HG03097 (cell line): ENCODE measurements around the gene GARIN5A.
"Not testable (repeated sequence)": the region's sequence is repeated elsewhere in the genome, so short reads cannot be mapped to it uniquely, and the experiment has no call there.

Experiments used
- ATAC-seq: cut with Tn5 transposase; IDR thresholded peaks from one replicate; pipeline ENCODE4 v1.9.1; 2021; ENCODE audit not compliant: unreplicated experiment, low FRiP score

GARIN5A gene

DNA sequence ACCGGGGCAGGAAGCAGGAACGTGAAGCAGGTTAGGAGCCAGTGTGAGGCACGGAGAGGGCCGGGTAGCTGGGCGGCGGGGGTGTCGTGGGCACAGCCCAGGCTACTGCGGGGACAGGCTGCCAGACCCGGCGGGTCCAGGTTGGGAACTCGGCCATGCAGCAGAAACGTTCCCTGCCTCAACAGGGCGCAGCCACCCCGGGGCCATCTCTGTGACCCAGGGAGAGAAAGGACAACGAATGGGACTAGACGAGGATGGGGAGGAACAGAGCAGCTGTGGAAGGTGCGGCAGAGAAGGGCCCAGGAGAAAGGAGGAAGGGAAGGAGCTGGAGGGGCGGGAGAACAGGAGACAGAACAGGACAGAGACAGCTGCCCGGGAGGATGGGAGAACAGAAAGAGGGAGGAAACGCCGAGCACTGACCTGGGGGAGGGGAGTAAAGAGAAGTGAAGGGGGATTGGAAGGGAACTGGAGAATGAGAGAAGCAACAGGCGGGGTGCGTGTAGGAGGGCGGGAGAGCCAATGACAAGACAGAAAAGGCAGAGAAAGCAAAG lies 12.9 kb upstream of the GARIN5A start:
- ATAC-seq, result no peak

DNA sequence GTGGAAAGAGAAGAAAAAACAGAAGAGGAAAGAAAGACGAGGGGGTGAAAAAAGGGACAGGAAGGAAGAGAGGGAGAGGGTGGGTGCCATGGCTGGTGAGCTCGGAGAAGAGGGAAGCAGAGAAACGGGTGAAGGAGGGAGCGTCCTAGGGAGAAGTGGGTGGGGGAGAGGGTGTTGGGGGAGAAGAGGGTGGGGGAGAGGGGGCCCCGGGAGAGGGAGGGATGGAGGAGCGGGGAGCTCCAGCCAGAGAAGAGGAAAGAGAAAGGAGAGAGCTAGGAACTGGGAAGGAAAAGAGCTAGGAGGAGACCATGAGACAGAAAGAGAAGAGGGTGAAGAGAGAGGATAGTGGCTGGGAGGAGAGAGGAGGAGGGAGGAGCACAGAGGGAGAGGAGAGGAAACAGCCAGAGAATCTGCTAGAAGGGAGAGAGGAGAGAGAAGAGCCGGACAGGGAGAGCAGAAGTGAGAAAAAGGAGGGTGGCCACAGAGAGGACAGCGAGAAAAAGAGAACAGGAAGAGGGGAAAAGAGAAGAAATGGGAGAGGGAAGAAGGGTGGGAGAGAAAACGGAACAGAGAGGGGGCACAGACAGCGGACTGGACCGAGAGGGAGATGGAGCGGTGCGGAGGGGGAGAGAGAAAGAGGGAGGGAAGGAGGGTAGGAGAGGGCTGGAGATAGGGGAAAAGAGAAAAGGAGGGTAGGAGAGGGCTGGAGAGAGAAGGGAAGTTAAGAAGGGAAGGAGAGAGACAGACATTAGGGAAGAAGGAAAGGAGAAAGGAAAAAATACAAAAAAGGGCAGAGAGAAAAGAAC lies 11.9 kb upstream of the GARIN5A start:
- no peak for ATAC-seq

DNA sequence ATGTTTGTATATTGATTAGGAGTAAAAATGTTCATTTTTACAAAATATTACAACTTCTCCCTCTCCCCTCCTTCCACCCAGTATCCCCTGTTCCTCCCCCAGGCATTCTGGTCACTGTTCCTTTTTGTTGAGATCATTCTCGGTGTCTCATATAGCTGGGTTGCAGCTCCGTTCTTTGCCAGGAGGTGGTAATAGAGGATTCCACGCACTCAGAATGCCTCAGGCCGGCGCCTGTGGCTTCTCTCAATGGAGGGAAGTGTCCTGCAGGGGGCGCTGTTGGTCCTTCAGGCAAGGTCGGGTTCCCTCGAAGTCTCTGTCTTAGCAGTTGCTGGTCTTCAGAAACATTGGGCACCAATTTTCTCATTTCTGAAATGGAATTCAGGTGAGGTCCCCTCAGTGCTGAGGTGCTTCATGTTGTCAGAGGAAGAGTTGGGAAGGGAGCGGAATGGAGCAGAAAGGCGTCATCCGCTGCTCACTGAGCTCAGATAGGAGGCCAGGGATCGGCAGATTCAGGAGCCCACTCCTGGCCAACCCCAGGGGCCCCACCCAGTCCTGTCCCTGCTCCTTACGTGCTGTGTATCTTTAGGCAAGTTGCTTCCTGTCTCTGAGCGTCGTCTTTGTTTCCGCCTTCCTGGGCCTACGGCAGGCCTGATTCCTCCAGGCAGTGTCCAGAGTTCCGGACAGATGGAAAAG lies 10.3 kb upstream of the GARIN5A start:
- ATAC-seq, result no peak

DNA sequence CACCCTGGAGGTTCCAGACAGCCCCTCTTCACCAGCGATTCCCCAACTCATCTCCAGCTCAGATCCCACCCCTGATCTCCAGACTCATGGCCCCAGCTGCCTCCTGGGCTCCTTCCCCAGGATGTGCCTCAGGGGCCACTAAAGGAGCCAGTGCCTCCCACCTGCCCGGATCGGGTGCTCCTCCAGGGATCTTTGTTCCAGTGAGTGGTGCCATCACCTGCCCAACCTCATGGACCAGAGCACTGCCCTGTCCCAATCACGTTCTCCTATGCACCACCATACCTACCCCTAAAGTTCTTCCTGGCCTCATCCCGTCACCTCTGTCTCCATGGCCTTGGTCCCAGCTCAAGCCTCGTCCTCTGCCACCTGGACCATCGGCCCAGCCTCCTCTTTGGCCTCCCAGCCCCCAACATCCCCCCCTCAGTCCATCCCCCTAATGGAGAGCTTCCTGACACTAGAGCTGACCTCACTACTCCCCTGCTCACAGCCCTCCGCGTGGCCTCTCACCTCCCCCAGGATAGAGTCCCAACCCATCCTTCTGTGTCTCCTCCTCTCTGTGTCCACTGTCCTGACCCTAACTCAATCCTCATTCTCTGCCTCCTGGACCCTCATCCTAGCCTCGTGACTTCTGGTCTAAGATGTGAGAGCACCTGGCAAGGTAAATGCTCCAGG lies 8.8 kb upstream of the GARIN5A start:
- ATAC-seq, result no peak

DNA sequence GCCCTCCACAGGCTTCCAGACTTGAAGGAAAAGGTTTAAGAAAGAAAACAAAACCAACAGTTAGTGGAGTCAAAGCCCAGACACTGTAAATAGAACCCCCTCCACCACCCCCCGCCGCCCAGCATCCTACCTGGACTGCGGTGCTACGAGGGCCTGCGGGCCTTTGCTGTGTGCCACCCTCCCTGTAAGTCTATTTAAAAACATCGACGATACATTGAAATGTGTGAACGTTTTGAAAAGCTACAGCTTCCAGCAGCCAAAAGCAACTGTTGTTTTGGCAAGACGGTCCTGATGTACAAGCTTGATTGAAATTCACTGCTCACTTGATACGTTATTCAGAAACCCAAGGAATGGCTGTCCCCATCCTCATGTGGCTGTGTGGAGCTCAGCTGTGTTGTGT lies 6.3 kb upstream of the GARIN5A start:
- ATAC-seq, result no peak

- ATAC-seq, result no peak
These were observed 5.7 kb upstream of the GARIN5A start for GRCh38 chr19:50482271-50482855.

GRCh38 chr19:50481351-50482149 lies 4.9 kb upstream of the GARIN5A start:
- no peak for ATAC-seq

DNA sequence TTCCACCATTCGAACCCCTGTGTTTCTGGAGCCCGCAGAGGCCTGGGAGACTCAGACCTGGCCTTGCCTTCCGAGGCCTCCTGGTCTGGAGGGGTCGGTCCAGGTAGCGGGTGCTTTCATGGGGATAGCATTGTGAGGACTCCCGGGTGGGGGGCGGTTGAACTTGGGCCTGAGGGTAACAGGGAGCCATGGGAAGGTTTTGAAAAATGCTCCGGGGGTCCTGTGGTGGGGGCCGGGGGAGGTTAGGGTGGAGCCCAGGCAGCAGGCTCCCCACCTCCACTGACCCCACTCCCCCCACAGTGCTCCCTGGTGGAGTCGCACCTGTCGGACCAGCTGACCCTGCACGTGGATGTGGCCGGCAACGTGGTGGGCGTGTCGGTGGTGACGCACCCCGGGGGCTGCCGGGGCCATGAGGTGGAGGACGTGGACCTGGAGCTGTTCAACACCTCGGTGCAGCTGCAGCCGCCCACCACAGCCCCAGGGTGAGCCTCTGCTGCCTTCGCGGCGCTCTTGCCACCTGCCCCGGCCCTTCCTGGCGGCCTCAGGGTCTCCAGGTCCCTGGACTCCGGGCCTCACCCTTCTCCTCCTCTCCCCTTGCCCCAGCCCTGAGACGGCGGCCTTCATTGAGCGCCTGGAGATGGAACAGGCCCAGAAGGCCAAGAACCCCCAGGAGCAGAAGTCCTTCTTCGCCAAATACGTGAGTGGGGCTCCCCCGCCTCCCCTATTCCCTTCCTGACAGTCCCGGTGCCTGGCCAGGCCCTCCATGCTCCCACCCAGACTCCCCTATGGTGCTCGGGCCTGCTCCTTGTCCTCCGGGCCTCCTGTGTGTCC lies 3.8 kb upstream of the GARIN5A start:
- no peak for ATAC-seq

DNA sequence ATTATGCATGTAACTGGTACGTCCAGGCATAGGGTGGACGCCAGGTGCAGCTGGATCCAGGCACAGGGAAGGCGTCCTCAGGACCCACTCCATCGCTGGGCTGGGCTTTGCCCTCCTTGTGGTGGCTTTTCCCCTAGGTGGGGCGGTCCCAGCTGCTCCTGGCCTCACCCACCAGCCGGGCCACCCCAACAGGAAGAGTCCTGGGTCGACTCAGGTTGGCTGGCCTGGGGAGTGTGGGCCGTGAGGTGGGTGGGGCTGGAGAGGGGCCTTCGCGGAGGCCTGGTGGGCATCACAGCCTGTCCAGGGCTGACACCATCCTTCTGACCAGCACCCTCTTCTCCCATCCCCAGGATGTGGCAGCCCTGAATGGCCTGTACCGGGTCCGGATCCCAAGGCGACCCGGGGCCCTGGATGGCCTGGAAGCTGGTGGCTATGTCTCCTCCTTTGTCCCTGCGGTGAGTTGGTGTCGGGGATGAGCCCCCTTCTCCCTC lies 3.2 kb upstream of the GARIN5A start:
- ATAC-seq, result no peak

DNA sequence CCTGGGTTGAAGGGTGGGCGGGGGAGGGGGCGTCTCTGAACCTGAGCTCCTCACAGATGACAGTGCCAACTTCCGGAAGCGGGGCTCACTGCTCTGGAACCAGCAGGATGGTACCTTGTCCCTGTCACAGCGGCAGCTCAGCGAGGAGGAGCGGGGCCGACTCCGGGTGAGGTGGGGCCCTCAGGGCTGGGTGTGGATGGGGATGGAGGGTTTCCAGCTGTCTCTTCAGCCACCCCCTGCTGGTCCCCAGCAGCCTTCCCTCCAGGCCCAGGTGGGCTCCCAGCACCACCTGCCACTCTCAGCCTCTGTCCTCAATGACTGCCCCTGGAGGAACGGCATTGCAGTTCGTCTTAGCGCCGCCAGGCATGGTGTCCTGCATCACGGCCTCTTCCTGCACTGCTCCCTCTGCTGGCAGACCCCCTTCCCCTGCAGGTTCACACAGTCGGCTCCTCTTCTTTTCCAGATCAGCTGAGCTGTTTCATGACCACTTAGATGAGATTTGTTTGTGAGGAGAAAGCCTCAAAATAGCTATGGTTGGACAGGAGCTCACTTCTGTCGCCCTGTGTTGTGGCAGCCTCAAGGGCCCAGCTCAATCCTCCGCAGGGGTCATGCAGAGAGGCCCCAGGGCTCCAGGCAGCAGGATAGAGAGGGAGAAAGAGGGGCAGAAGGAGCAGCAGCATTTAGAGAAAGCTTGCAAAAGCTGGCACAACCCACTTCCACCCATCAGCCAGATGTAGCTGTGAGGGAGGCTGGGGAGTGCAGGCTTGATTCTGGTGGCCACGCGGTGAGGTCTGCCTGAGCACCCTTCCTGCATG lies 2.5 kb upstream of the GARIN5A start:
- ATAC-seq, result no peak

- ATAC-seq, result no peak
These were observed 1.3 kb upstream of the GARIN5A start for GRCh38 chr19:50477751-50478515.

GRCh38 chr19:50476907-50477238 lies 225 bp upstream of the GARIN5A start:
- ATAC-seq, result no peak

DNA sequence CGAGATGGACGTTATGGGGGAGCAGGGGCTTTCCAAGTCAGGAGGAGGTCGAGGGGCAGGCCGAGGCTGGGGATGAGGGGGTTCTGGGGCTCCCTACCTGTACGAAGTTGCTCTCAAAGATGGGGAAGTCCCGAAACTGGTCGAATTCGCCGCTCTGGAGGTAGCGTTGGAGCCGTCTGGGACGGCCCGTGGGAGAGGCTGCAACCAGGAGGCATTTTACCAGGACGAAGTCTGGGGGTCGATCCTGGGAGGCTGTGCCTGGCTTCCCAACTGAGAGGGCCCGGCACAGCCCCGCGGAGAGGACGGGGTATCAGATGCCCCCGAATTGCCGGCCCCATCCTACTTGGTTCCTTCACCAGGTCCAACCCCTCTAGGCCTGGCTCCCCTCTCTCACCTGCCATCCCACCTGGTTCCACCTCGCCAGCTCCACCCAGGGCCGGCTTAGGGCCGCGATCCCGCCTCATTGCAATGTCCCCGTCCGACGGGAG lies 868 bp downstream of the GARIN5A start:
- no peak for ATAC-seq

DNA sequence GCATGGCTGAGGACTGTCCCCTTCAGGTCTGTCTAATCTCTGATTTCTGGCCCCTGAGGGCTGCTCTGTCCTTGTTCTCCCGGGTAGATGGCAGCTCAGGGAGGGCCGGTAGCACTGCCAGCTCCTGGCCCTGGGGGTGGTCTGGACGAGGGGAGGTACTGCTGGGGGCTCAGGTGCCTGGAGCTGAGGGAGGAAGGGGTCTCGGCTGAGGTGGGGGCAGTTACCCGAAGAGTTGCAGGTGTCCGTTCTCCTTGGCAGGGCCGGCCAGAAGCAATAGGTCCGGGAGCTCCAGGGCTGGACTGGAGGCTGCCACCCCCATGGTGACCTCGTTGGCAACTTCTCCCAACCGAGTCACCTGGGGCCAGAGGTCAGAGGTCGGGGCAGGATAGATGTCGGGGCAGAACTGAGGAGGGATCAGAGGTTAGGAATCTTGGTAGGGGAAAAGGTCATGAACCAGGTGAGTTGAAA lies 1.5 kb downstream of the GARIN5A start:
- ATAC-seq, result no peak

GRCh38 chr19:50473336-50473735 lies 3.3 kb downstream of the GARIN5A start:
- not testable (repeated sequence) for ATAC-seq

DNA sequence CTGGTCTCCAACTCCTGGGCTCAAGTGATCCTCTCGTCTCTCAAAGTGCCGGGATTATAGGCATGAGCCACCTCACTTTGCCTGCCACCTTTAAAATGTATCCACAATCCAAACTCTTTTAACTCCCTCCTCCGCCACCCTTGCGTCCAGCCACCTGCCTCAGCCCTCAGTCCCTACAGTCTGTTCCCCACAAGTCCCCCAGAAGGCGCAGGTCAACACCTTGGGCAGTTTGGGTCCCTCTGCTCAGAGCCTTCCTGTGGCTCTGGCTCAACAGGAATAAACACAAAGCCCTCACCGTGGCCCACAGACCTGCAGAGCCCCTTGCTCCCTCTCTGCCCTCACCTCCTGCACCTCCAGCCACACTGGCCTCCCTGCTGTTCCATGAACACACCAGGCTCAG lies 7.8 kb downstream of the GARIN5A start:
- no peak for ATAC-seq

DNA sequence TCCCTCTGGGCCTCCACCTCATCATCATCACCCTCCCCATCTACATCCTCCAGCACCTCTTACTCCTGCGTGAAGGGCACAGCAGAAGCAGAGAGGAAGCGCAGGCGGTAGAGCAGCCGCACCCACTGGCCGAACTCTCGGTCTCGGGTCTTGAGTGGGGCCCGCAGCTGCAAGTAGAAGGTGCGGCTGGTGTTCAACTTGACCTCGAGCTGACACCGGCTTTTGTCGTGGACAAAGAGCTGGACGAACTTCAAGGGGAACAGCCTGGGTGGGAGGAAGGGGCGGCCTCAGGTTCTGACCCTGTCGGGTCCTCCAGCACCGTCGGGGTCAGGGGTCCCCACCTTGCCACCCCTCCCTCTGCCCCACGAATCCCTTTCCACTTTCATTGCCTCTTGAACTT lies 9.1 kb downstream of the GARIN5A start:
- ATAC-seq, result no peak

GRCh38 chr19:50466706-50467039 lies 10.0 kb downstream of the GARIN5A start:
- ATAC-seq, result no peak
